Hematopoietic multipotent progenitor cell treated with erythropoietin and hydrocortisone succinate and interleukin-3 and kit ligand, for 15 days (in vitro differentiated cells): ENCODE data around the gene CHST8.

ENCODE experiments used
- DNase-seq: peaks from one replicate; pipeline ENCODE4 v3.0.0-alpha.2; 2015; ENCODE audit warnings: low spot score

Gene CHST8

DNA sequence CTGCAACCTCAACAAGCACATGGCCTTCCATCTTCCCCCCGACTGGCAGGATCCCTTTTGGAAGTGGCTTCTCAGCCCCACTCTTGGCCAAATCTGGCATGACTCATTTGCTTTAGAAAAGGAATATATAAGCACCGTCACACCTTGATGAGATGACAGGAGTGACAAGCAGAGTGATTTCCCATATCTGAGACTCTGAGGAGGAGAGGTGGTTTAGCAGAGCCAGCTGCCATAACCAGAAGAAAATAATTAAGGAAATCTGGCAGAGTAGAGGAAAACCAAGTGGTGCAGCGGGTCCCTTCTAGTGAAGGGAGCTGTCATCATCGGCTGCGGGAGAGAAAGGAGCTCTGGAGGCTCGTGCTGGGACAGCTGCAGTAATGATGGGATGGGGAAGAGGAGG is 147.5 kb downstream of the CHST8 start:
- DNase-seq: no peak

DNA sequence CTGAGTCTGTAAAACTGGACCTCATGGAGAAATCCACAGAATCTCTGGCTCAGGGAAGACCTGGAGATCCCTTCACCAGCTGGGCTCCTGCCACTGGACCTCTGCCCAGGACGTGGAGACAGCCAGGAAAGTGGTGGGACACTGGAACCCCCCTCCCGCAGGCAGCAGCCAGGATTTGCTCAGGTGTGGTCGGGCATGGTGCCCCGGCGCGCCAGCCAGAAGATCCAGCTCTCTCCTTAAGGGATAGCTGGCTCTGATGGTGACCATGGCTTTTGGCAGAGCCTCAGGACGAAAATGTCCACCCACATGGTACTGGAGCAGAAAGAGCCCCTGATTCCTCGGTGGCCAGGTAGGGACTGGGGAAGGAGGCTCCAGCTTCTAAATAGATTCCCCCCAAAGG is 148.4 kb downstream of the CHST8 start:
- no peak for DNase-seq

DNA sequence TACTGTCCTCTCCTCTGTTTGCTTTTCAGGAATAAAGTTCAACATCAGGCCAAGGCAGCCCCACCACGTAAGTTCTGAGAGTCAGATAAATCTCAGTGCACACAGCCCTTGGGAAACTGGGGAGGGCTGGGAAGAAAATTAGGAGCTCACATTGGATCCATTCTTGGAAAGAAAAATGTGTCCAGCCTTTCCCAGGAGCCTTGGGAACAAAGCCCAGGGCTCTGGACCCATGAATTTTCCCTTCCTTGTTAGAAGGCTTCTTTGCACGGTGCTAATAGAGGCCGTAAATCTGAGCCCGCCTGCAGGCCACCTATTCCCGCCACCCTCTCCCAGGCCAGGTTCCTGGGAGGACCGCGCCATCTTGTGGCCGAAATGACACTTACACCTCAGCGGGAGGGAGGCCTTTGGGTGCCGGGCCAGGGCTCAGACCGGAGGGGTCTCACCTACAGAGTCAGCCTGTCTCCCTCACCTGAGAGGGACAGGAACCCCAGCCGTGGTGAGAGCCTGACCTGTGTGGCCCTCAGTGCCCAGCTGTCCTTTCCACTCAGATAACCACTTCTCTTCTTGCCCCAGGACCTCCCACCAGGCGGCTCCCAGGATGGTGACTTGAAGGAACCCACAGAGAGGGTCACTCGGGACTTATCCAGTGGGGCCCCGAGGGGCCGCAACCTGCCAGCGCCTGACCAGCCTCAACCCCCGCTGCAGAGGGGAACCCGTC is 149.8 kb downstream of the CHST8 start:
- peak; percentile 52 for DNase-seq

DNA sequence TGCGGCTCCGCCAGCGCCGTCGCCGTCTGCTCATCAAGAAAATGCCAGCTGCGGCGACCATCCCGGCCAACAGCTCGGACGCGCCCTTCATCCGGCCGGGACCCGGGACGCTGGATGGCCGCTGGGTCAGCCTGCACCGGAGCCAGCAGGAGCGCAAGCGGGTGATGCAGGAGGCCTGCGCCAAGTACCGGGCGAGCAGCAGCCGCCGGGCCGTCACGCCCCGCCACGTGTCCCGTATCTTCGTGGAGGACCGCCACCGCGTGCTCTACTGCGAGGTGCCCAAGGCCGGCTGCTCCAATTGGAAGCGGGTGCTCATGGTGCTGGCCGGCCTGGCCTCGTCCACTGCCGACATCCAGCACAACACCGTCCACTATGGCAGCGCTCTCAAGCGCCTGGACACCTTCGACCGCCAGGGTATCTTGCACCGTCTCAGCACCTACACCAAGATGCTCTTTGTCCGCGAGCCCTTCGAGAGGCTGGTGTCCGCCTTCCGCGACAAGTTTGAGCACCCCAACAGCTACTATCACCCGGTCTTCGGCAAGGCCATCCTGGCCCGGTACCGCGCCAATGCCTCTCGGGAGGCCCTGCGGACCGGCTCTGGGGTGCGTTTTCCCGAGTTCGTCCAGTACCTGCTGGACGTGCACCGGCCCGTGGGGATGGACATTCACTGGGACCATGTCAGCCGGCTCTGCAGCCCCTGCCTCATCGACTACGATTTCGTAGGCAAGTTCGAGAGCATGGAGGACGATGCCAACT is 150.5 kb downstream of the CHST8 start:
- no peak for DNase-seq

DNA sequence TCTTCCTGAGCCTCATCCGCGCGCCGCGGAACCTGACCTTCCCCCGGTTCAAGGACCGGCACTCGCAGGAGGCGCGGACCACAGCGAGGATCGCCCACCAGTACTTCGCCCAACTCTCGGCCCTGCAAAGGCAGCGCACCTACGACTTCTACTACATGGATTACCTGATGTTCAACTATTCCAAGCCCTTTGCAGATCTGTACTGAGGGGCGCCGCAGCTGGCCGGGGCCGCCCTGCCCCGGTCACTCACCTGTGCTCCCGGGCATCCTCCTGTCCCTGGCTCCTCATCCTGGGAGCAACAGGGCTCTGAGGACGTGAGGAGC is 151.1 kb downstream of the CHST8 start:
- DNase-seq: no peak

DNA sequence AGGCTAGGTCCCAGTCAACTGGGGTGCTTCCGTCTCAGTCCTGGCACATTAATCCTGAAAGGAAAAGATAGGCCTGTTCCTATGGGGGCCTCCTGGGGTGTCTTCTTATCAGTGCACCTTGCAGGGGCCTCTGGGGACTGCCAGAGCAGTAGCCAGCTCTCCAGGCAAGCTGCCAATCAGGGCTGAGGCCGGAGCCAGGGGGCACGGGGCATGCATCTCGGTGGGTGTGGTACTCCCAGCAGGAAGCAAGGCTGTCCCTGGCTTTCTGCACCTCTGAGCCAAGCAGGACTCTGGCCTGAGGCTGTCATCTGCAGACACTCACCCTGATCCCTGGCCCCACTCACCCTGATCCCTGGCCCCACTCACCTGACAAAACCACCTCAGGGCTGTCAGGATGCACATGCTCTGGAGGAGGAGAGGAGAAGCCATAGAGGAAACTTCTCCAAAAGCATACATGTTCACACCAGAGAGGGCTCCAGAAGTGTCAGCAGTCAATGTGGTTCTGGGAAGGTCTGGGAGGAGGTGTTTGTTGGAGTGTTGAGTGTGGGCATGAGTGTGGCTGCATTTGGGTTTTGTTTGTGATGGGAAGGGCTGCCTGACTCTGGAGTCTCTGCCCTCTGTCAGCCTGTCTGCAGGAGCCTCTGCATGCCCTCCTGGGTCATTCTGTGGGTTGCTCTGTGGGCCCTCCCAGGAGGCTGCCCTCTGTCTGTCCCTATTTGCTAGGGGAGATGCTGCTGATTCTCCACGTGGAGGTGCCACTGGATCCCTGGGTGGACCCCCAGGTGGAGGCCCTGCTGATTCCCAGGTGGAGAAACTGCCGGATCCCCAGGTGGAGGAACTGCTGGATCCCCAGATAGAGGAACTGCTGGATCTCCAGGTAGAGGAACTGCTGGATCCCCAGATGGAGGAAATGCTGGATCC is 152.2 kb downstream of the CHST8 start:
- DNase-seq: no peak

DNA sequence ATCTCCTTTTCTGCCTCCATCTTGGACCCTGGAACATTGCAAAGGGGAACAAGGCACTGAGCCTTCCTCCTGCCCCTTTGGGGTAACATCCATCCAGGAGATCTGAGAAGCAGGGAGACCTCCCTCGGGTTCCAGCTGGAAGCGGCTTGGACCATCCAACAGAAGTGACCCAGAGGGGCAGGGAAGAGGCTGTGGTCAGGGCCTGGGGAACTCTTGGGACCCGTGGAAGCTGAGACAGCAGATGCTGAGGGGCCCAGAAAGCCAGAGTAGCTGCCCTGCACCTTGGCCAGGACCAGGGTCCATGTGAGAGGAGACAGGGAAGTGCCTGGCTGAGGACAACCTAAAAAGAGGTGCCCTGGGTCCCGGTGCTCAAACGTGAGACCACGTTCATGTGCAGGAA is 153.0 kb downstream of the CHST8 start:
- no peak for DNase-seq

DNA sequence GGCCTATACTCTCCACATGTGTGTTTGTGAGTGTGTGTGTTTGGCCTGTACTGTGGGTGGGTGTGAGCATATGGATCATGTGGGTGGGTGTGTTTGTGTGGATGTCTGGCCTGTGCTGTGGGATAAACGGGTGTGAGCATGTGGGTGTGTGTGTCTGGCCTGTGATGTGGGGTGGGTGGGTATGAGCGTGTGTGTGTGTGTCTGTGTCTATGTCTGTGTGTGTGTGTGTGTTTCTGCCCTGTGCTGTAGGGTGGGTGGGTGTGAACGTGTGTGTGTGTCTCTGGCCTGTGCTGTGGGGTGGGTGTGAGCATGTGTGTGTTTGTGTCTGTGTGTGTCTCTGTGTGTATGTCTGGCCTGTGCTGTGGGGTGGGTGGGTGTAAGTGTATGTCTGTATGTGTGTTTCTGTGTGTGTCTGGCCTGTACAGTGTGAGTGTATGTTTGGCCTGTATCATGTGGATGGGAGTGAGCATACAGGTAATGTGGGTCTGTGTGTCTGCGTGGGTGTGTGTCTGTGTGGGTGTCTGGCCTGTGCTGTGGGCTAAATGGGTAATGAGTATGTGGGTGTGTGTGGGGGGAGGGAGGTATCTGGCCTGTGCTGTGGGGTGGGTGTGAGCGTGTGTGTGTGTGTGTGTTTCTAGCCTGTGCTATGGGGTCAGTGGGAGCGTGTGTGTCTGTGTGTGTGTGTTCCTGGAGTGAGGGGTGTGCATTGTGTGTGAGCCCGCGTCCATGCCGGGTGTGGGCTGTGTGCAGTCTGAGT is 154.2 kb downstream of the CHST8 start:
- DNase-seq: no peak

DNA sequence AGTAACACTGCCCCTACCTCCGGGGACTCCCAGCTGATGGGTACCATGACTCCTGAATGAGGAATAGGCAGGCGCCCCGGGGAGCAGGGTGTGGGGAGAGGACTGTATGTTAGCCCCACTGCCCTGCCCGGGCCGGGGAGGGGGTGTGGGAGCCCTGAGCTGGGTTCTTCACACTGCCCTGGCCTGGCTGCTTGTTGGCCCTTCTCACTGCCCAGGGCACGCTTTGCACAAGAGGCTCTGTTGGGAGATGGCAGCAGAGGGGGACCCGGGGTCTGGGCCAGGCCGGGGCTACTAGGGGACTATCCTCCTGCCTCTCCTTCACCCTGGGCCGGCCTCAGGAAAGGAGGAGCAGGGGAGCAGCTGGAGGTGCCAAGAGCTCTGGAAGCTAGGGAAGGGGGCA is 155.6 kb downstream of the CHST8 start:
- no peak for DNase-seq

DNA sequence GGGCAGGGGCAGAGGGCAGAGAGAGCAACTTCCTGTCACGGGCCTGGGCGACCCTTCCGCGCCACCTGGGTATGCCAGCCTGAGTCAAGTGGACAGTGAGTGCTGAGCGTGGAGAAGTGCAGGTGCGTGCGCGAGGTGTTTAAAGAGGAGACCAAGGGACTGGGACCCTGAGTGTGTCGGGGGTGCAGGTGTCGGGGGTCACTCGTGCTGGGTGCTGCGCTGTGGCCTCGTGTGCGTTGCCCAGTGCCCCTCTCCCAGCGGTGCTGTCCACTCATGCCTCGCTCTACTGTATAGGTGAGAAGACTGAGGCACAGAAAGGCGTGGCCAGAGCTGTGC is 156.0 kb downstream of the CHST8 start:
- DNase-seq: no peak

DNA sequence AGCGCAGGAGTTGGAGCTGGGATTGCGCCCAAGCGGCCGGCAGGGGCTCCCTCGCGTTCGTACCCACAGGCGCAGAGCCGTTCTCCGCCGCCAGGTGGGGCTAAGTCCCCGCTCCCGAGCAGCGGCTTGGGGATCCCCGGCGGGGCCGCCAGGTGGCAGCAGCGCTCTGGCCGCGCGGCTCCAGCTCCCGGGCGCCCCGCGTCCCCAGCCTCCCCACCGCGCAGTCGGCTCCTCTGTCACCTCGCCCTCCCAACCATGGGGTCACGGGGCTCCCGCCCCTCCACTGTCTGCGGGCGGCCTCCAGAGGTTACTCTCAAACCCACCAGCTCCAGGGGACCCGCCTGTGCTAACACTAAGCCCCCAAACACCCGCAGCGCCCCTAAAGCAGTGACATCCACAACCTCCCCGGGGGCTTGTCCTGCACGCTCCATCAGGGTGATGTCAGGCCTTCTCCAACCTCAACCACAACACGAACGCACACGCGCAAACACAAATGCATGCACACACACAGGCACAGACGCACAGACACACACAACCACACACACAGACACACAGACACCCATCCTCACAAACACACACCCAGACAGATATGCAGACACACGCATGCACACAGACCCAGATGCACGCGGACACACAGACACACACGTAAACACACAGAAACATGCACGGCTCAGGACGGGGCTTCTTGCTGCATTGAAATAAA is 156.5 kb downstream of the CHST8 start:
- DNase-seq: peak; percentile 84

DNA sequence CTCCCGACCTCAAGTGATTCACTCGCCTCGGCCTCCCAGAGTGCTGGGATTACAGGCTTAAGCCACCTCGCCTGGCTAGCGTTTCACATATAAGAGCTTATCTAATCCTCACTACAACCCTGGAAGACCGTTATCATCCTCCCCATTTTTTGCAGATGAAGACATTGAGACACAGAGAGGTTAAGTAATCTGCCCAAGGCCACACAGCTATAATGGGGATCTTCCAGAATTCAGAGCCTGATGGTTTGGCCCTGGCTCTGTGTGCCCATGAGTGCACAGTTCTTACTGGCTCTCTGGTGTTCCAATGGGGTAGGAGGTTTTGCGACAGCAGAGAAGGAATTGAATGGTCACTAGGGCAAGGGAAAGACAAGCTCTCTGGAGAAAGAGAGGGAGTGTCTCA is 158.1 kb downstream of the CHST8 start:
- DNase-seq: no peak

DNA sequence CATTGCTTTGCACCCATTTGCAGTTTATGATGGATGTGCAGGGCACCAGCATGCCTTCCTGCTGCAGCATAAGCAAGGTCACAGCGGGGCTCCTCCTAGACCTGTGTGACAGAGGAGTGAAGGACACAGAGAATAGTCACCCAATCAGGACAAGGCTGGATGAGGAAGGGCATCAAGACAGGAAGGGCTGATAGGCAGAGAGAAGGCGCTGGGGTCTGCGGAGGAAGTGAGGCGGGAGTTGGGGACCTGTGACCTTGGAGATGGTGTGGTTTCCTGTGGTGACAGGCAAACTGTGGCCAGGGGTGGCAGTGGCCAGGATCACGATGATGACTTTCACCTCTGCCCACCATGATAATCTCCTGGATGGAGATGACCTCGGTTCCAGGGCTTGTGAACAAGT is 158.5 kb downstream of the CHST8 start:
- DNase-seq: no peak

DNA sequence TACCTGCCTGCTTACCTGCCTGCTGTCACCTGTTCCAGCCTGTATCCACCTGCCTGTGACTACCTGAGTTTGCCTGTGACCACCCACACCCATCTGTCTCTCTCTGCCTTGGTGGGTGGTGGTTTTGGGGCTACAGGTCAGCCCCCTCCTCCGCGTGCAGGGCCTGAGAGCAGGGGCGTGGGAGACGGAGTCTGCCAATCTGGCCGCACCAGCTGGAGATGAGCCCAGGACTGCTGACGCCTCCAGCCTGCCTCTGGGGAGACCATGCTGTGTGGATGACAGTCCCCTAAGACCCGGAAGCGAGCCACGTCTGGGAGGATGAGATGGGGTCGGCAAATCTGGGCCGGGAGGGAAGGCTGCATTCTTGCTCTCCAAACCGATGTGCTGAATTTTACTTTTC is 159.0 kb downstream of the CHST8 start:
- no peak for DNase-seq

DNA sequence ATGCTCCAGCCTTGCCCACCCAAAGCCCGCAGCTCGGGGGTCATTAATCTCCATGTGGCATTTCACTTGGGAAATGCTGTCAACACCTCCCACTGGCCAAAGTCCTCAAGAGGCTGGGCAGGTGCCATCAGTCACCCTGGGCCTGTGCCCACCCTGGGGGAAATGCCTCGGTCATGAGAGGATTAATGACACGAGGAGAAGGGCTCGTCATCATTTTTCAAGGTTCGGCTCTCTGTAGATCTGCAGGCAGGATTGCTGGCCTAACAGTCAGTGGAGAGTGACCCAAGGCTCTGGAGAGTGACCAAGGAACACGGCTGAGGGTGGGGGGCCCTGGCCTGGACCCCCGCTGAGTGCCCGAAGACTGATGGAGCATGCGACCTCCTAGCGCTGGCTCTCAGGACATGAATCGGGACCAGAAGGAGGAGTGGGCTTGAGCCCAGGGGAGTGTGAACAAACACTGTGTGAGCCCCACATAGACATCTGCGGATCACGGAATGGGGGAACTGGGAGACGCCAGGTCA is 159.7 kb downstream of the CHST8 start:
- DNase-seq: no peak

DNA sequence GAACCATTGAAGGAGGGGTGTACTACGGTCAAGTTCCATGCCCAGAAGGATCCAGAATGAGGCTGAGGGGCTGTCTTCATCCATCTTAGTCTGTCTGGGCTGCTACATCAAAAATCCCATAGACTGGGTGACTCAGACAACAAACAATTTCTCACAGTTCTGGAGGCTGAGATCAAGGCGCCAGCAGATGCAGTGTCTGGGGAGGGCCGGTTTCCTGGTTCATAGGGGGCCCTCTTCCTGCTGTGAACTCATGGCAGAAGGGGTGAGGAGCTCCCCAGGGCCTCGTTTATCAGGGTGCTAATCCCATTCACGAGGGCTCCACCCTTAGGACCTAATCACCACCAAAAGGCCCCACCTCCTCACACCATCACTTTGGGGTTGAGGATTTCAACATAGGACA is 160.2 kb downstream of the CHST8 start:
- DNase-seq: no peak

DNA sequence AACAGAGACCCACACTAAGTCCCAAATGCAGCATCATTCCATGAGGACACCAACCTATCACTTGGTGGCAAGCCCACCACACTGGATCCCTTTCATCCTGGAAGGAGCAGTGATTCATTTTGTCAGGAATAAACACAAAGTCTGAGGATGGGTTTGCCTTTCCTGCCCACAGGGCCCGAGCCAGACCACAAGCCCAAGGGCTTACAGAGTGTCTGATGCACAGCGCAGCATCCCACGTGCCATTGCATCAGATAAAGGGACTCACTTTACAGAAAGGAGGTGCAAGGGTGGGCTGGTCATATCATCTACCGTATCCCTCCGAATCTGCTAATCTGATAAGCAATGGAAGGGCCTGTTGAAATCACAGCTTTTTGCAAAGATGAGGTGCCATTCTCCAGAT is 162.7 kb downstream of the CHST8 start:
- DNase-seq: no peak

DNA sequence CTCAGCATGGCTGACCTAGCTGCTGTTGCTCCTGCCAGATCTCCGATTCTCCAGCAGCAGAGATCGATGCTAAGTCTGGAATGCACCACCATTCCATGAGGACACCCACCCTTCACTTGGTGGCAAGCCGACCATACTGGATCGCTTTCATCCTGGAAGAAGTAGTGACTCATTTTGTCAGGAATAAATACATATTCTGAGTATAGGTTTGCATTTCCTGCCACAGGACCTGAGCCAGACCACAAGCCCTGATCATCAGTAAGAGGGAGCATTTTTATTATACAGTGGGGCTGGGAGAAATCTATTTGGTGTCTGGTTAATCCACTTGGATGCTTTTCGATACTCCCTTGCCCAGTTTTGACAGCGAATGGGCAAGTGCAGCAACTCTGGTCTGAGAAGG is 164.0 kb downstream of the CHST8 start:
- DNase-seq: no peak

DNA sequence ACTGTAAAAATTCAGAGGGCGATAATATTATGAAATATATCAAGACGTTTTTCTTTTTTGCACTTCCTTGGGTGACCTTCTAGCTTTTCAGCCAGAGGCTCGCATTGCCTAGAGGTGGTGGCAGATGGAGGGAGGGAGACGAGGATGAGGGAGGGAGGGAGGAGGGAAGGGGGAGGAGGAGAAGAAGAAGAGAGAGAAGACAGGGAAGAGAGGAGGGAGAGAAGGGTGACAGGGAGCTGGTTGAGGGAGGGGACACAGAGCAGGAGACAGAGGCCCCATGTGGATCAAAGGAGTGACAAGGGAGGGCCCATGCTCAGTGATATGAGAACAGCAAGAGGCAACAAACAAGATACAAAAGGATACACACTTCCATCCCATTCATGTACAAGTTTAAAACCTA is 166.9 kb downstream of the CHST8 start:
- no peak for DNase-seq

DNA sequence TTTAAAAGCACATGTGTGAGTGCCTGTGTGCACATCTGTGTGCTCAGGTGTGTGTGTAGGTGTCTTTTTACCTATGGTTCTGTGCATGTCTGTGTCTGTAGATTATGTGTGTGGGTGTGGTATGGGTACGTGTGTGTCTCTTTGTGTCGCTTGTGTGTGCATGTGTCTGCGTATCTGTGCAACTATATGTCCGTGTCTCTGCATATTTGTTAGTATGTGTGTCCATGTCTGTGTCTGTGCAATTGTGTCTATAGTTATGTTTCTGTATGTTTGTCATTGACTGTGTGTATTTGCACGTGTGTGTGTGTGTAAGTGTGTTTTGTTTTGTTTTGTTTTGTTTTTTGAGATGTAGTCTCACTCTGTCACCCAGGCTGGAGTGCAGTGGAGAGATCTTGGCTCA is 167.6 kb downstream of the CHST8 start:
- DNase-seq: no peak

DNA sequence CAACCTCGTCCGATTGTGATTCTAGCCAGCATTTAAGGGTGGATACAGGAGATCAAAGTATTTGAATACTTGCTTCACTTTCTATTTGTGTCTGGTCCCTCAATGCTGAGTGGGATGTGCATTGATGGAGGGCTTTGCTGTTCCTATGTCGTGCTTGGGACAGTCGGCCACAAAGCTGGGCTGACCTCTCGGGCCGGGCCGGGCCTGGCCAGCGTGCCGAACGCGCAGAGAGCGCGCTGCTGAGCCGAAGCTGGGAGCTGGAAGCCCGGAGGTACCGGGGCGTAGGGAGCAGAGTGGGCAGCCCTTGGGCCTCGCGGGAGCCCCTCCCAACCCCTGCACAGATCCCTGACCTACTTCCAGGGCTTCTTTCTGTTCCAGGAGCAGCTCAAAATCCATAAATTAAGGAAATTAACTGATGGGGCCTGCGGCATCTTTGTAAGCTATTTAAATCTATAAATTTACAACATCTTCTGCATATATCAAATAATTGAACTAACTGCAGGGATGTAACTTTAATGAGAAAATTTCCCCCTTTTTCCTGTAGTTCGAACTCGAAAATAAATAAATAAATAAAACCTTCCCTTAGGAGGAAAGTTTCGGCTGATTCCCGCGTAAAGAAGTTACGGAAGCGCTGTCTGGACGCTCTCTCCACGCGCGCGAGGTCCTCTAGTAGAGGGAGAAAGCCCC is 173.1 kb downstream of the CHST8 start:
- no peak for DNase-seq
